GM21360 (cell line): Measurements from ENCODE around the gene KIF26B.

ENCODE experiments used
- ATAC-seq: cut with Tn5 transposase; IDR thresholded peaks from one replicate; pipeline ENCODE4 v1.9.1; 2021; ENCODE audit warnings: mild to moderate bottlenecking, moderate library complexity; ENCODE audit not compliant: unreplicated experiment

Gene KIF26B

DNA sequence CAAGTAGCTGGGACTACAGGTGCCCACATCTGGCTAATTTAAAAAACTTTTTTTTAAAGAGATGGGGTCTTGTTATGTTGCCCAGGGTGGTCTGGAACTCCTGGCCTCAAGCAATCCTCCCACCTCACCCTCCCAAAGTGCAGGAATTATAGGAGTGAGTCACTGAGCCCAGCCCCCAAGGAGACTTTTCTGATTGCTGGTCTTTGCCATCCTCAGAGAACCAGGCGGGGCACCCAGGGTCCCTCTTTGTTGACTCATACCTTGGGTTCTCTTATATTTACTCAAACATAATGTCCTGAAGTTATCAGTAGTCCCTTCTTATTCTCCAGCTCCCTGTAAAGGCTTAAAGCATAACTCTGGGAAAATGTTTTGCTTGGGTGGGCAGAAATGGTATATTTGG, 51.1 kb downstream of the KIF26B start:
- ATAC-seq = no peak

DNA sequence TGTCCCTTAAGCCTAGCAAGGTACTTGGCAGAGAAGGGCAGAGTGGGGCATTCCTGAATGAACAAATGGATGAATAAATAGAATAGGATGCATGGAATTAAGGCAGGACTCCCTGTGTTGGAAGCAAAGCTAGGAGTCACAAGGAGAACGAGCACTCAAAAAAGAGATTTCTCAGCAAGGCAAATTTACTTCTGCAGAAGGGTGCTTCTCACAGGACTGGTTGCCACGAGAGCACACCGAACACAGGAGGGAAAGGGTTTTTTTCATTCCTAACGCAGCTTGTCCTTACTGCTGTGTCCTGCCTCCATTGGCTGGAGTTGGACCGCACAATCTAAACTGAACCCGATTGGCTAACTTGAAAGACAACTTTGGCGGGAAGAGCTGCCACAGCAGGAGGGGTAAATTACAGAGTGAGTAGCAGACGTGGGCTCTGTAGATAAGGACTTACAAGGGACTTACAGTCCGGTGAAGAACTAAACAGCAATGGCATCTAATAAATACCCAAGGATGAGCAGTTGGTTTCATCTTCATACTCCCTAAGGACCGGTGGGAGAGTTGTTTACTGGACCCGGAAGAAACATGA, 52.4 kb downstream of the KIF26B start:
- no peak for ATAC-seq

DNA sequence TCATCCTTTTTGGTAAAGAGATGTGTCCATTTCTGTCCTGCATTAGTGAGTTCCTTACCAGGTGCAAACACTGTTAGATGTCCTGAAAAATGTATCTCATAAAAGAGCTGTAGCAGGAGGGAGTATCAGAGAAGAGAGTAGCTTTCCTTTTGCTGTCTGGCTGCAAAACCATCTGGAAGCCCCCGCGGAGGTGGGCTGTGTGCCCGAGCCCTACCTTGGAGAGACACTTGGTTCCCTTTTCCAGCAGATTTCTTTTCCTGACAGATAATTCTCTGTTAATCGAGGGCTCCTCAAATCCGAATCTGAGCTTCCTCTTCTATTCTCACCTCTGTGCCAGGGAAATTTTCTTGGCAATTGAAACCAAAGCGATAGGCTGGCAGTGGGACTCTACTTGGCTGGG, 53.0 kb downstream of the KIF26B start:
- ATAC-seq = no peak

DNA sequence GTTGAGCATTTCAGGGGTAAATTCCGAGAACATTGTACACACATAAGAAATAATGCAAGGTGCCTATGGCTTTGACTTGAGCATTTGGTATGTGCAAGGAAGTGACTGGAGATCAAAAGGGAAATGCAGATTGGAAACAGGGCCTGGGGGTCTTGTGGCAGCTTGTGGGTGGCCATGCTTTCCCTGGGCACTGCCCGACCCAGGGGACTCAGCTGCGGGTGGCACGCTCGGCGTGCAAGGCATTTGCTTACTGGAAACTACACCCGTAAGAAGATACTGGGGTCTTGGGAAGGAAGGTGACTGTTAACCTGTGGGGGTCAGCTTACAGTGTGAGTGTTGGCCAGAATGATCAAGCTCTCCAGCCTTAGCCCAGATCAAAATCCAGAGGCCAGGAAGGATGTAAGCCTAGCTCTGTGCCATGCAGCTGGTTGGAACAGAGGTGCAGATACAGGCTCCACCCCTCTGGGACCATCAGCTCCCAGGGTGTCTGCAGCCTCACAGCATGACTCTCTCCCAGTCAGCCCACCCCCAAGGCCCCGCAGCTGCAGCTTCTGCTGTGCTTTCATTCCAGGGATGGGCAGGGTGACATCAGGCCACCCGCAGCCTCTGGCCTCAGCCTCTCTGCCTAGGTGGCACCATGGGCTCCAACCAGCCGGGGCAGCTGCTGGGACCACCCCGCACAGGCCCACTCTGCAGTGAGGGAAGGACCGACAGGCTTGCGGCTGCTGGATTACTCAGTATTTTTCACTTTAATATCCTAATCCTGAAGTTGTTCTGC, 55.1 kb downstream of the KIF26B start:
- ATAC-seq = no peak

DNA sequence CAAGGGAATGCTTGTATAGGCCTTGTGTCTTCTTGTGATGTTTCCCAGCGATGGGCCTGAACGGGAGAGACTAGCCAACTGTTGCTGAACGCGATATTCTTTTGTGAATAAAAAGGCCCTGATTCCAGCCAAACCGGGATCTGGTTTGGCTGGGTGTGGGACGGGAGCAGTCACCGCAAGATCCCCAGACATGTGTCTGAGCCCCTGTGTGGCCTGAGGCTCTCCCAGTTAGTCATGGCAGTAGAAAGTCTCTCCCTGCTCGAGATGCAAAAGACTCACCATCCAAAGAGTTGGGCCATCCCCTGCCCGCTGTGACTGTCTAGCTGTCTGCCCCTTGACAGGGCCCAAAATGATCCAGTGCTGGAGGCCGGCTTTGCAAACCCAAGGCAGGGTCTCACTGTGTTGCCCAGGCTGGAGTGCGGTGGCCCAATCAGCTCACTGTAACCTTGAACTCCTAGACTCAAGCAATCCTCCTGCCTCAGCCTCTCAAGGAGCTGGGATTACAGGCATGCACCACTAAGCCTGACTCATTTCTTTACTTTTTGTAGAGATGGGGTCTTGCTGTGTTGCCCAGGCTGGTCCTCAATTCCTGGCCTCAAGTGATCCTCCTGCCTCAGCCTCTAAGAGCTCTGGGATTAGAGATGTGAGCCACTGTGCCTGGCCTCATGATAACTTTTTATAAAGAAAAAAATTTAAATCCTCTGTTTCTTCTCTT, 56.4 kb downstream of the KIF26B start:
- ATAC-seq = no peak

DNA sequence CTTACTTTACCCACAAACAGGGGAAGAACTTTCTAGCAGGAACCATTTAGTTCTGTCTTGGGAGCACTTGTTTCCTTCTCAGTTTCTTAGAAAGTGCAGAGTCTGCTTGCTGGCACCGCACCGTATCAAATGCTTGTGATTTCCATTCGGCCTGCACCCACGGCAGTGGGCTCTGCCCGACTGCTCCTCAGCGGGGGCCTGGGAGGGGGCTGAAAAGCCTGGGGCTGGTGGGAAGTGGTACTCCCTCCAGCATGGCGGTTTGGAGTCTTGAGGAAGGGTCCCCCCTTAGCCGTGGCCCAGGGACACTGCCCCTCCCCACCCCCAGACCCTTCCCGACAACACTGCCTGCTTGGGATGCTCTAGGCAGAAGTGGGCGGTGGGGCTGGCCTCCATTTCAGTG, 57.0 kb downstream of the KIF26B start:
- ATAC-seq = no peak

DNA sequence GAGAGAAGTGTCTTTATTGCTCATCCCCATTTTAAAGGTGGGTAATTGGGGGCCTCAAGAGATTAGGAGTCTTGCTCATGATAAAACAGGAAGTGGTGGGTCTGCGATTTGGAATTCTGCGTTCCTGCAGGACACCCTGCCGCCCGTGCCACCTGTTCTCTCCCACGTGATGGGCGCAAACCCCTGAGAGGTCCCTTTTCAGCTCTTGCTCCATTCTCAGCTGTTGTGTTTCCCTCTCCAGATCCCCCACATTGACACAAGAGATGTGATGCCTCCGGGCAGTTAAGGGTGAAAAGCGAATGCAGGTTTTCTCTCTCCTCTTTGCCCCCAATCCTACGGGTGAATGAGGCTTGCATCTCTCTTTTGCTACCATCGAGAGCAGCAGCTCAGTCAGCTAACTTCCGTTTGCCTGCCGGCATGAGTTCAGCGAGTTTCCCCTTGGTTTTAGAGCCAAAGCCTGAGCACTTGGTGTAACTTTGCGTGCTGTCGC, 57.5 kb downstream of the KIF26B start:
- ATAC-seq = no peak

DNA sequence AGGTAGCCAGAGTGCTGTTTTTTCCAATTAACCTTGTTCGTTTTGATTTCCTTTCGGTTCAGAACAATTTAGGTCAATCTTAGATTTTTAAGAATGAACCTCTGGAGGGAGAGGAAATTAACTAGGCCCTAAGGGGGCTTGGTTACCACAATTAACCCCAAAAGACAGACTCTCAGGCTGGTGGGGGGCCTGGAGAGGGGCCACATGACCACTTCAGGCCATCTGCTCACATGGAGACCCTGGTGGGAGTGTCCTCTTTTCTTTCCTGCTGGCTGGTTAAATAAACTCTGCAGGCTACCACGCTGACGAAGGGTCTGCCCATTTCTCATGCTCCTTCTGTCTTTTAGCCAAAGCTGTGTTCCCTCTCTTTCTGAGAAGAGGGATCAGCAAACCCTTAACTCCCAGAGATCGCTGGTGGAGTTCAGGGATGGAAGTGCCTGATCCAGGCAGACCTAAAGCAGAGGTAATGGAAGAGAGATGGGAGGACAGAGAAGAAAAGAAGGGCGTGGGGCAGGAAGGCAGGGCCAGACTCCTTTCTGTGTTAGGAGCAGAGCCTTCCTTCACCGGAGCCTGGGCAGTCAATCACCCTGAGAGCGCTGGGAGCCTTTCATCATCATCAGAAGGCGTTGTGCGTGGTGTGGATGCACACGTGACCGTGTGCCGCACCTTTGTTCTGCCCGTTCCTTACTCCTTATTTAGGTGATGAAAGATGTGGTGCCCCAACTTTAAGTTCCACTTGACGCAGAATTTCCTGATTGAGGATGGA, 58.5 kb downstream of the KIF26B start:
- ATAC-seq = no peak

DNA sequence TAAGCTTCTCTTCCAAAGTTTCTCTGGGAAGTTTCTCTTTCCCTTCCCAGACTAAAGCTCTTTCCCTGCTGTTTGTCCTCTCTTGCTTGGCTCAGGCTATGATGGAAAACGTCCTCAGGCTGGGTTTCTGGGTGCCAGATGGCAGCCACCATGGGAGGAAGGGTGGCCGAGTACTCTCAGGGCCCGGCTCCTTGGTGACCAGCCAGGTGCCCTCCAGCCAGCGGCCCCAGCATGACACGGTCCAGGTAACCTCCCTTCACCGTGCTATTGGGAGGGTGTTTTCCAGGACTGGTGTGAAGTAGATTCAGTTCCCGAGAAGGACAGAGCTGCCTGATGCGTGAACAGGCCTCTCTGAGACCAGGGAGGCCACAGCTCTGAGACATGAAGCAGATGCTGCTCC, 60.3 kb downstream of the KIF26B start:
- no peak for ATAC-seq

DNA sequence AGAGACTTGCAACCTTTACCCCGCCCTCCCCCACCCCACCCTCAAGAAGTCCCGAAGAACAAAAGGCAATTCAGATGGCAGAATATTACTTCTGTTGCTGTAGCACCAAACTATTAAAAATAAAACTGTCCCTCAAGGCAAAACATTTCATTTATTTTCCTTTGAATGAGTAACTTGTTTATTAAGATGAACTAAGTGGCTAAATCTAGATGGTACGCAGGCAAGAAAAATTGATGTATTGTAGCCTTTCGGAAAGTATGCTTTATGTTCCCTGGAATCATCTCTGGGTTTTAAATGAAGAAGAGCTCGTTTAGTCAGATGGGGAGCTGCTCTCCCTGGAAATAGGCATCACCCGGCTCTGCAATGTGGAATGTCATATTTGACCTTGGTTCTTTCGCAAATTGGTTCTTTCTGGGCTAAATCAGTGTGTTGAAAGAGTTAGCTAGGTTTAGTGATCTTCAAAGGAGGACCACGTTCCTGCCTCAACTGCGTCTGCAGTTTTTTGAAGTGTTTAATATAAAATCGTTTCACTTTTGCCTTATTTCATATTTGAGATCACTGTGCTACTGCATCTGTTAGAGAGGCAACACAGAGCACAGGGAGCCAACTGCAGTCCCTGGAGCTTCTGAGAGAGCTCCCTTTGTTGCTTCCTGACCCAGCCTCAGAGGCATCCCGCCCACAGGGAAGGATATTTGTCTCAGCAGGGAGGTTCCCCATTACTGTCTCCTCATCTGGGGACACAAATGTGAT, 61.8 kb downstream of the KIF26B start:
- no peak for ATAC-seq

DNA sequence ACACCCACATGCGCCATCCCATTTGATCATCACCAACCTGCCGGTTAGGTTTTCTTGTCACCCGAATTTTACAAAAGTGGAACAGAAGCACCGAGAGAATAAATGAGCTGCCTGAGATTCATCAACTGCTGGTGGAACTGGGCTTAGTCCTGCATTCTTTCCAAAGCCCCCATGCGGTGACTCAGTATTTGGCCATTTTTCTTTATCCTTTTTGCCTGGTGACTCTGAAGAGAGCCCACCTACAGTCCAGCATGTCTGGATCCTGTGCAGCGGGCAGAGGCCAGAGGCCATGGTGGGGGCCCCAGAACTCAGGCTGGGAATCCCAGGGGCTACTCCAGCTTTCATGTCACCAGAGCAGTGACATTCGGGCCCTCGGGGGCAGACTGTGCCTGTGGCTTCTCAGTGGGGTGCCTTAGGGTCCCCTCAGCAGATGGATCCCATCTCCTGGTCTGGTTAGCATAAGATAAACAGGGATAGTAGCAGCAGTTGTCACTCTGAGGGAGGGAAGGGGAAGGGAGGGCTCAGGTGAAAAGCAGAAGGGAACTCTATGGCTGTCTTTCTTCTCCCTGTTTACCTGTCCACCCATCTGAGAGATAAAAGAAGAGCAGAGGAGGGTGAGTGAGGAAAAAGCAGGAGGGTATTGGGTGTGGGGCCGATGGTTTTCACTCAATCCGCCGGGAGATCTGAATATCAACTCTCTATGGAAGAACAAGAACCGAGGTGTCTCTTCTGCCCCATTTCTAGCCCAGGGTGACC, 63.2 kb downstream of the KIF26B start:
- ATAC-seq = no peak

DNA sequence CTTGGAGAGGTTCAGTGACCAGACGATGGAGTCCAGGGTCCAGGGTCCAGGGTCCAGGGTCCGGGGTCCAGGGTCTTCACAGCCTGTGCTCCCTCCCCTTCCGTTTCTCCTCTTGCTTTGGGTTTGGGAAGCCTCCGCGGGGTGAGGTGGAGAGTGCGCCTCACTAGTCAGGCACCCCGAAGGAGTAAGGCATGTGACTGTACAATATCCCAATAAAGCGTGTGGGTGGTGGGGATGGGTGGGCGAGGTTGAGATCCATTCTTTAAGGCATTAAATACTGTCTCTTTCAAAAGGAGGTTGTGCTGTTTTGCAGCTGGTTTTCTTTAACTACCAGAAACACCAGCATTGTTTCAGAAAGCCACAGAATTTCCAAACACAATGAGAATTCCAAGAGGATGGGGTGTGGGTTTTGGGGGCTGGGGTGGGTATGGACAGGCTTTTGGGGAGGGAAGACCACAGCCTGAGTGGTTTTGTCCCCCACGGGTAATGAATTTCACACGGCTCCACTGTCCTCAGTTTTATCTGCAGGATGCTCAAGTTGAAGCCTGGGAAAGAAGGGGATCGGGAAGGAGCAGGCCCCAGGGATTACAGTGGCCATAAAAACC, 65.7 kb downstream of the KIF26B start:
- ATAC-seq = no peak

DNA sequence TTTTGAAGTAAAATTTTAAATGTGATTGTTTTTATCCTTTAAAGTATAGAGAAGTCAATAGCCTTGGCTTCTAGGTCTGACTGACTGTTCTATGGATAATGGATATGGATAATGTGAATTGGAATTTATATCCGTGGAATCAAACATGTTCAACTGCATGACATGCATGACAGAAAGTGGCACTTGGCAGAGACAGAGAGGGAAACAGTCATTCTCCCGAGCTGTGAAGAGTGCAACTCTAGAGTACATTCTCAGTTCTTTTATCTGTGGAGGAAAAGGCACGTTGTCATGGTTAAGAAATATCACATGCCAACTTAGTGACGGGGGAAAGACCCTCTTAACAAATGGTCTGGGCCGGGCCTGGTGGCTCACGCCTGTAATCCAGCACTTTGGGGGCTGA, 67.0 kb downstream of the KIF26B start:
- no peak for ATAC-seq

DNA sequence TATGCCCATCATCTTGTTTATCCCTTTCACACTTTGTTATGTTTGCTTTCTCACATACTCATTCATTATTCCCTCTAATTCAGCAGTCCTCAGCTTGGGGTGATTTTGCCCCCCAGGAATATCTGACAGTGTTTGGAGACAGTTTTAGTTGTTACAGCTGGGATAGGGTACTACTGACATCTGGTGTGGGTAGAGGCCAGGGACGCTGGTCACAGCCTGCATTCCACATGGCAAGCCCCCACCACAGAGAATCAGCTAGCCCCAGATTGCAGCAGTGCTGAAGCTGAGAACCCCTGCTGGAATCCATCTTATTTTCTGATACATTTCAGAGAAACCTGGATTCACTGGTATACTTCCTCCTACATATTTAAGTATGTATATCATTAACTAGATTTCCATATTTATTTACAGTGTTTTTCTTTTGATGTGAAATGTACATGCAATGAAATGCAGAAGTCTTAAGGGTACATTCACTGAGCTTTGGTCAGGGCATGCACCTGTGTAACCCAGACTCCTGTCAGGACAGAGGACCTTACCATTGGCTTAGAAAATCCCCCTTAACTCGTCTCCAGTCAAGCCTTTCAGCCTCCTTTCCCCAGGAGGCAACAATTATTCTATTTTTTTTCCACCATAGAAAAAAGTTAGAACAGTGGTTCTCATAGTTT, 68.3 kb downstream of the KIF26B start:
- no peak for ATAC-seq

DNA sequence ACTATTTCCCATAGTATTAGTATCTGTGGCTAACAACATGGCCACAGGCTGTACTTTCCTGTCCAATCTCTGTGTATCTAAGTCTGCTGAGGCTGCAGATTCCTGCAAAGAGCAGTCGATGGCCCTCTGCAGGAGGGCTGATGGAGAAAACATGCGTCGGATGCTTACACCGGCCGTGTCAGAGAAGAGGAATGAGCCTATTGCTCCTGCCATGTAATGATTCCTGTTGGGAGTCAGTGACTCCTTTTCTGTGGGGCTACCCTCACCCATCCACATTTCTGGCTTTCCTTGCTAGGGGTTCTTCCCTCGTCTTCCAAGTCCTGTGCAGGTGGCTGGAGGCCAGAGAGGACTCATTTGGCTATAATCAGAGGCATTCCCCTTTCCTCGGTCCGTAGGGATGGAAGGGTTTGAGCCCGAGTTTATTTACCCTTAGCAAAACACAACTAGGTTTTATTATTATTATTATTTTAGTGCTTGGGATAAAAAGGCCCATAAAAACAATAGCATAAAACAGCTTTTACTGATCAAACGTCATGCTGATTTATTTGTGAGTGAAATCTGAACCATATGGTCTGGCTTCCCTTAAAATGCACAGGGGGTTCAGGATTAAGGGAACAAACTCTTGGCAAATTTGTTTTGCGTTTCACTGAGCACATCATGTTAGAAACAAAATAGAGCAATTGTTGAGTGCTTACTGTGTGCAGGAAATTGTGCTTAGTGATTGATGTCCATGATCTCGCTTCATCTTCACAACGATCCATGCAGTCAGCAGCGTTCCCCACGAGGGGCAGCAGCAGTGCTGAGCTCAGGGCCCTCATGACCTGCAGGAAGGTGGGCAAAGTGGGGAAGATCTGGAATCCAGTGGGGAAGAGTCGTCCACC, 70.8 kb downstream of the KIF26B start:
- no peak for ATAC-seq

DNA sequence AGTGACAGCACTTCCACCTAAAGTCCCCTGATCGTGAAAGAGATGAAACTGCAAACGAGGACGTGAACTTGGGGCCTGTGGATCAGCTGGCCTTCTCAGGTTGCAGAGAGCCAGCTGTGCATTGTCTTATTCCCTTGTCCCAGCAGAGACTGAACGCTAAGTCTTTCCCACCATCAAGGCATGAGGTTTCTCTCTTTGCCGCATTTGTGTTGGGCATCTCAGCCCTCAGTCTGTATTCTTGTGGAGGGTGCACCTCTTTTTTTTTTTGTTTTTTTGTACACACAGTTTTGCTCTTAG, 71.4 kb downstream of the KIF26B start:
- no peak for ATAC-seq

DNA sequence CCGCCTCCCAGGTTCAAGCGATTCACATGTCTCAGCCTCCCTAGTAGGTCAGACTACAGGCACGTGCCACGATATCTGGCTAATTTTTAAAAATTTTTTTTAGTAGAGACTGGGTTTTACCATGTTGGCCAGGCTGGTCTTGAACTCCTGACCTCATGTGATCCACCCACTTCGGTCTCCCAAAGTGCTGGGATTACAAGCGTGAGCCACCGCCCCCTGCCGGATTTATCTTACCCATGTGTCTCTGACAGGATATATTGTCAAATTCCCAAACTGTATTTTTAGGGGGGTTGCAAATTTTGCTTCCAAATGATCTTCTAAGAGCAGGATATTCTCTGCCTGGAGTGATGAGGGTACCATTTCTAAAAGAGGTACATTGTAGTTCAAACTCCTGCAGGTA, 74.3 kb downstream of the KIF26B start:
- ATAC-seq = no peak

DNA sequence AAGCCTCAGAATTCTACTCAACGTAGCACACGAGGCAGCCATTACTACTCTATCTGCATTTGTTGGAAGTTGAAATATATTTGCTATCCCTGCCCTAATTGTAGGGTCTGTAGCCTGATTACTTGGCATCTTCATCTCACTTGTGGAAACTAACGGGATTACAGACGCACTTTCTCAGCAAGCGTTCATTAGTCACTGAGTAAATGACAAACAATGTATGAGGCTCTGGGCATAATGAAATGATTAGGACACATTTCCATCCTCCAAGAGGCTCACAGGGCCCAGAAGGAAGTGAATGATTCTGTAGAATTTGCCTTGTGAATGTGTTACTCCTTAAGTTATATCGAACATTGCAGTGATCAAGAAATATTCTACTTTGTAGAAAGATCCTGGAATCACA, 78.1 kb downstream of the KIF26B start:
- ATAC-seq = no peak
